Measurements from ENCODE around the gene DHRSX.
"Not testable (repeated sequence)": the region's sequence is repeated elsewhere in the genome, so short reads cannot be mapped to it uniquely, and the experiment has no call there.

DNA sequence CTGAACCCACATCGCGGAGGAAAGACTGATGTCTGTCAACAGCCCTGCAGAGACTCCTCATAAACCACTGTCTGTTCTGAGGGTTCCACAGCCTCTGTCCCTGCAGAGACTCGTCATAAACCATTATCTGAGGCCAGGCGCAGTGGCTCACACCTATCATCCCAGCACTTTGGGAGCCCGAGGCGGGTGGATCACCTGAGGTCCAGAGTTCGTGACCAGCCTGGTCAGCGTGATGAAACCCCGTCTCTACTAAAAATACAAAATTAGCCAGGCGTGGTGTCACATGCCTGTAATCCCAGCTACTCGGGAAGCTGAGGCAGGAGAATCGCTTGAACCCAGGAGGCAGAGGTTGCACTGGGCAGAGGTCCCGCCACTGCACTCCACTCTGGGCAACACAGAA lies 259.3 kb downstream of the DHRSX start:
- not testable (repeated sequence) for TF ChIP-seq FOXP2 (optimal IDR thresholded peaks at IDR 0.05; ENCODE audit: control extremely low read depth, extremely low read length, insufficient read depth); POLR2AphosphoS5 (IDR thresholded peaks at IDR 0.05; ENCODE audit: borderline replicate concordance, low read depth, low read length)

All from SK-N-MC (cell line).